ENCODE data around the gene HEPN1.

Gene HEPN1

DNA sequence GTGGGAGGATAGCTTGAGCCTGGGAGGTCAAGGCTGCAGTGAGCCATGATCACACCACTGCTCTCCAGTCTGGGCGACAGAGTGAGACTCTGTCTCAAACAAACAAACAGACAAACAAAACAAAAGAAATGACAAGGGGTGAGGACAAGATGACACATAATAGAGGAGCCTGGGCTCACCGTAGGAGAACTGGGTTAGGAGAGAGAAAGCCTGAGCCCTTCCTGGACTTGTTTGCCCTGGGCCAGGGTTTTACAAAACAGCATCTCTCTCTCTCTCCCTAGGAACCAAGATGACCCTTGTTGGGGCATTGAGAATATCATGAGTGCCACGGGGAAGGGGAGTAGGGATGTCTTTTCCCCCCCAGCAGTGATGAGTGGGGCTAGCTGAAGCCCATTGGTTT, 38.1 kb upstream of the HEPN1 start:
- H3K9me3 ChIP-seq (ENCODE audit: severe bottlenecking) = no peaks in the 10 kb centered on the region

DNA sequence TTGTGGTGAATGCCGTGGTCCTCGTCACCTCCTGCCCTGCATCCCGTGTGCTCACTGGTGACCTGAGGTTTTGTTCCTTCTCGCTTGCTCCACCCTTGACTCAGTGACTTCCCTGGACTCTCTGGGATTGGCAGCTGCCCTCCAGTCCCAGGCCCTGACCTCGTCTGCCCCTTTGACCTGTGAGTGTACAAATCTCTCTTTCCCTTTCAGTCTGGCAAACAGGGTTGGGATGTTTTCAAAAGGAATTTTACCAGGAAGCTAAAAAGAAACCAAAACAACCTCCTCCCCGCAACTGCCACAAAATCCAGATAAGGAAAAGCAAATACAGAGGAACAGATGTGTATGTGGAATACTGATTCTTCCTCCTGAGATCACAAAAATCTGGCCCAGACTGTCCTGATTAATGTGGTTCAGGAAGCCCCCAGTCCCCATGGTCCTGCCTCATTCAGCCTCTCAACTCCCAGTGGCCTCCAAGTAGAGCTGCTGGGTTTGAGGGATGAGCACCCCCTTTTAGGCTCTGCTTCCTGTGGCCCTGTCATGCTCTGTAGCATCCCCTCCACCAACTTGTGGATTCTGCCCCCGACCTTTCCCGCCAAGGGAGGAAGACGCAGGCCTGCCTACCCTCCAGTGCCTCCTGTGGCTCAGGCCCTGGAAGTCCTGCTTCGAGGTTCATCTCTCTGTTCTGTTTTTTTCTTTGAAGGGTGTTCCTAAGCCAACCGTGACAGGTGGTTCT, 36.5 kb upstream of the HEPN1 start:
- no peak for DNase-seq
- Histone ChIP-seq H3K9me3 (ENCODE audit: severe bottlenecking) (no peaks in the 10 kb centered on the region), H3K27me3 (ENCODE audit: insufficient read depth, low read depth, severe bottlenecking) (no peaks in the 10 kb centered on the region), H3K4me3 (ENCODE audit: low read depth, low read length) (no peak overlapping the region), H3K36me3 (no peaks in the 10 kb centered on the region), H3K27ac (no peak overlapping the region)
- TF ChIP-seq, protein P1, sequence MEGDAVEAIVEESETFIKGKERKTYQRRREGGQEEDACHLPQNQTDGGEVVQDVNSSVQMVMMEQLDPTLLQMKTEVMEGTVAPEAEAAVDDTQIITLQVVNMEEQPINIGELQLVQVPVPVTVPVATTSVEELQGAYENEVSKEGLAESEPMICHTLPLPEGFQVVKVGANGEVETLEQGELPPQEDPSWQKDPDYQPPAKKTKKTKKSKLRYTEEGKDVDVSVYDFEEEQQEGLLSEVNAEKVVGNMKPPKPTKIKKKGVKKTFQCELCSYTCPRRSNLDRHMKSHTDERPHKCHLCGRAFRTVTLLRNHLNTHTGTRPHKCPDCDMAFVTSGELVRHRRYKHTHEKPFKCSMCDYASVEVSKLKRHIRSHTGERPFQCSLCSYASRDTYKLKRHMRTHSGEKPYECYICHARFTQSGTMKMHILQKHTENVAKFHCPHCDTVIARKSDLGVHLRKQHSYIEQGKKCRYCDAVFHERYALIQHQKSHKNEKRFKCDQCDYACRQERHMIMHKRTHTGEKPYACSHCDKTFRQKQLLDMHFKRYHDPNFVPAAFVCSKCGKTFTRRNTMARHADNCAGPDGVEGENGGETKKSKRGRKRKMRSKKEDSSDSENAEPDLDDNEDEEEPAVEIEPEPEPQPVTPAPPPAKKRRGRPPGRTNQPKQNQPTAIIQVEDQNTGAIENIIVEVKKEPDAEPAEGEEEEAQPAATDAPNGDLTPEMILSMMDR (IDR thresholded peaks at IDR 0.05; ENCODE audit: low read depth, low read length) = 0 out of 2 replicates have a peak, but pooled peaks have one; percentile 15

More for the DNA sequence above, 38.1 kb upstream of the HEPN1 start:
- H3K36me3 ChIP-seq = no peaks in the 10 kb centered on the region
- no peak overlapping the region for H3K27ac ChIP-seq
- H3K4me3 ChIP-seq (ENCODE audit: low read depth, low read length) = no peak overlapping the region
- TF ChIP-seq, protein P1 (IDR thresholded peaks at IDR 0.05; ENCODE audit: low read depth, low read length) = no peak
- no peaks in the 10 kb centered on the region for H3K27me3 ChIP-seq (ENCODE audit: insufficient read depth, low read depth, severe bottlenecking)
- DNase-seq = no peak

DNA sequence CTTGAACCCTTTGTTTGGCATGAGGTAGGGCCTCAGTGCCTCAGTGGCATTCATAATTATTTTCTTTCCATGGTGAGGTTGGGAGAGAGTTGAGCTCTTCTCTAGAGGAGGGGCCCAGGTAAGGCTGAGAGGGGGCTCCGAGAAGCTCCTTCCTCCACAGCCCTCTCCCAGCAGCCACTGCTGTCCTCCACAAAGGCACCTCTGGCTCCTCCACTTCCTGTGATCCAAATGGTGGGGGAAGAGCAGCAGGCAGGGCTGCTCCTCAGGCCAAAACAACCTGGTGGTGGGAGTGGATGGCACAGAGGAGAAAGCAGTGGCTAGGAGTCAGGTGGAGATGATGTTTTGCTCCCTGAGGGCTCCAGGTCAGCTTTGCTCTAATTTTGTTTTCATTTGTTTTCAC, 34.7 kb upstream of the HEPN1 start:
- Histone ChIP-seq H3K27me3 (ENCODE audit: insufficient read depth, low read depth, severe bottlenecking) (no peaks in the 10 kb centered on the region), H3K9me3 (ENCODE audit: severe bottlenecking) (no peaks in the 10 kb centered on the region), H3K36me3 (no peaks in the 10 kb centered on the region), H3K4me3 (ENCODE audit: low read depth, low read length) (no peak overlapping the region), H3K27ac (no peak overlapping the region)
- TF ChIP-seq, protein P1 (IDR thresholded peaks at IDR 0.05; ENCODE audit: low read depth, low read length) = no peak
- no peak for DNase-seq

DNA sequence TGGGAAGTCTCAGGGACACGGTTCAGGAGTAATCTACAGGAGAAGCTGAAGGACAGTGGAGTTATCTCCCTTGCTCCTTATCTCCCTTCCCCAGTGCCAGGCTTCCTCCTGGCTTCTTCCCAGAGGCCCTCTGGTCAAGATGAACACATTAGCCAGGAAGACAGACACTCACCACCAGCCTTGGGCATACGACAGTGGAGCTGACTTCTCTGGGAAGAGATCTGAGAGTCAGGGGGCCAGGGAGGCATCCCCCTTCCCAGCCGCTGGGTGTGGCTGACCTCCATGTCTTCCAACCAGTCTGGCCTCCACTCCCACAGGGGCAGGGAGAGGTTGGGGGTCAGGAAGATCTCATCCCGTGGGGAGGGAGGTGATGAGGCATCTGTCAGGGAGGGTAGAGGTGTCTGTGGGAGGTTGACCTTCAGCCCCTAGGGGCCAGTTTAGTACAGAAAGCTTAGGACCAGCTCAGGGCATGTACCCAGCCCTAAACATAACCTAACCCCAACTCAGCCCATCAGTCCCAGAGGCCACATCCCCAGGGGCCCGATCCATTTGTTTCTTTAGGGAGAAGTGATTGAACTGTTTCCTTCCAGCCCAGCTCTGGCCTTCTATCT, 34.1 kb upstream of the HEPN1 start:
- no peak for DNase-seq
- H3K36me3 ChIP-seq = no peaks in the 10 kb centered on the region
- no peak overlapping the region for H3K4me3 ChIP-seq (ENCODE audit: low read depth, low read length)
- H3K27me3 ChIP-seq (ENCODE audit: insufficient read depth, low read depth, severe bottlenecking) = no peaks in the 10 kb centered on the region
- H3K27ac ChIP-seq = no peak overlapping the region
- TF ChIP-seq, protein P1 (IDR thresholded peaks at IDR 0.05; ENCODE audit: low read depth, low read length) = no peak
- H3K9me3 ChIP-seq (ENCODE audit: severe bottlenecking) = no peaks in the 10 kb centered on the region

DNA sequence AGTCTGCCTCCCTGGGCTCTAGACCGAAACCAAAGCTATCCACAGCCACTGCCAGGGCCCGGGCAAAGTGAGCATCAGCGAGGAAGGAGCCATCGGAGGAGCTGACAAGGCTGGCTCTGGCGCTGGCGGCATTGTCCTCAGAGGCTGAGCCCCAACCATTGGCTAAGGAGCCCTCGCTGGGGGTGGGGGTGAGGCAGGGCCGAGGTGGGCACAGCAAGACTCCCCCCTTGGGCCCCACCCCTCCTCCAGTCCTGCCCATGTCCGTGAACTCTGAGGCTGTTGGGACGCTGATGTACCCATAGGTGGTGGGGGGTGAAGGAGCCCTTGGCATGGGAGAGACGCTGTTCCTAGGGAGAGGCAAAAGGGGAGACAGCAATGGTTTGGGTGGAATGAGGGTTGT, 32.6 kb upstream of the HEPN1 start:
- no peak for DNase-seq
- Histone ChIP-seq H3K27me3 (ENCODE audit: insufficient read depth, low read depth, severe bottlenecking) (no peaks in the 10 kb centered on the region), H3K36me3 (no peaks in the 10 kb centered on the region), H3K9me3 (ENCODE audit: severe bottlenecking) (no peaks in the 10 kb centered on the region), H3K27ac (no peak overlapping the region), H3K4me3 (ENCODE audit: low read depth, low read length) (no peak overlapping the region)
- TF ChIP-seq, protein P1 (IDR thresholded peaks at IDR 0.05; ENCODE audit: low read depth, low read length) = no peak

All from WERI-Rb-1 (cell line).